Measurements from ENCODE around the gene RGL1.

Gene RGL1

DNA sequence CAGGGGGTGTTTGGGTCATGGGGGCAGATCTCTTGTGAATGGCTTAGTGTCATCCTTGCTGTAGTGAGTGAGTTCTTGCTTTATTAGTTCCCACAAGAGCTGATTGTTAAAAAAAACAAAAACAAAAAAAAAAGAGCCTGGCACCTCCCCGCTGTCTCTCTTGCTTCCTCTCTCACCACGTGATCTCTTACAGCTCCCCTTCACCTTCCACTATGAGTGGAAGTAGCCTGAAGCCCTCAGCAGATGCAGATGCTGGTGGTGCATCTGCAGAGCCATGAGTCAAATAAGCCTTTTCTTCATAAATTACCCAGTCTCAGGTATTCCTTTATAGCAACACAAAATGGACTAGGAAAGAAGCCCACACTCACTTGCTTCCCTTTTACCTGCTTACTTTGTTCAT, 17.2 kb upstream of the RGL1 start:
- H3K9ac ChIP-seq (ENCODE audit: low read length): no peak overlapping the region
- H3K4me2 ChIP-seq (ENCODE audit: low read length): no peak overlapping the region
- H2AFZ ChIP-seq (ENCODE audit: low read length): no peak overlapping the region
- no peaks in the 10 kb centered on the region for H3K4me1 ChIP-seq (ENCODE audit: insufficient read depth, low read length, severe bottlenecking)
- no peaks in the 10 kb centered on the region for H3K79me2 ChIP-seq (ENCODE audit: insufficient read depth, low read length)
- H3K27me3 ChIP-seq (ENCODE audit: insufficient read depth, low read length): no peaks in the 10 kb centered on the region
- TF ChIP-seq EZH2 (IDR thresholded peaks at IDR 0.05; ENCODE audit: borderline replicate concordance, low read length): no peak
- TF ChIP-seq, protein P1, sequence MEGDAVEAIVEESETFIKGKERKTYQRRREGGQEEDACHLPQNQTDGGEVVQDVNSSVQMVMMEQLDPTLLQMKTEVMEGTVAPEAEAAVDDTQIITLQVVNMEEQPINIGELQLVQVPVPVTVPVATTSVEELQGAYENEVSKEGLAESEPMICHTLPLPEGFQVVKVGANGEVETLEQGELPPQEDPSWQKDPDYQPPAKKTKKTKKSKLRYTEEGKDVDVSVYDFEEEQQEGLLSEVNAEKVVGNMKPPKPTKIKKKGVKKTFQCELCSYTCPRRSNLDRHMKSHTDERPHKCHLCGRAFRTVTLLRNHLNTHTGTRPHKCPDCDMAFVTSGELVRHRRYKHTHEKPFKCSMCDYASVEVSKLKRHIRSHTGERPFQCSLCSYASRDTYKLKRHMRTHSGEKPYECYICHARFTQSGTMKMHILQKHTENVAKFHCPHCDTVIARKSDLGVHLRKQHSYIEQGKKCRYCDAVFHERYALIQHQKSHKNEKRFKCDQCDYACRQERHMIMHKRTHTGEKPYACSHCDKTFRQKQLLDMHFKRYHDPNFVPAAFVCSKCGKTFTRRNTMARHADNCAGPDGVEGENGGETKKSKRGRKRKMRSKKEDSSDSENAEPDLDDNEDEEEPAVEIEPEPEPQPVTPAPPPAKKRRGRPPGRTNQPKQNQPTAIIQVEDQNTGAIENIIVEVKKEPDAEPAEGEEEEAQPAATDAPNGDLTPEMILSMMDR (IDR thresholded peaks at IDR 0.05; ENCODE audit: low read length): no peak
- no peak overlapping the region for H3K27ac ChIP-seq (ENCODE audit: low read depth, low read length, poor library complexity, severe bottlenecking)
- H3K36me3 ChIP-seq (ENCODE audit: insufficient read depth, low read length): no peaks in the 10 kb centered on the region
- no peak overlapping the region for H3K4me3 ChIP-seq (ENCODE audit: low read depth, low read length, poor library complexity, severe bottlenecking)
- no peaks in the 10 kb centered on the region for H4K20me1 ChIP-seq (ENCODE audit: insufficient read depth, low read length)
- H3K9me2 ChIP-seq (ENCODE audit: low read depth, low read length): no peaks in the 10 kb centered on the region
- H3F3A ChIP-seq (ENCODE audit: insufficient read depth, low read length): no peaks in the 10 kb centered on the region
- H3K9me3 ChIP-seq (ENCODE audit: low read length): no peaks in the 10 kb centered on the region

DNA sequence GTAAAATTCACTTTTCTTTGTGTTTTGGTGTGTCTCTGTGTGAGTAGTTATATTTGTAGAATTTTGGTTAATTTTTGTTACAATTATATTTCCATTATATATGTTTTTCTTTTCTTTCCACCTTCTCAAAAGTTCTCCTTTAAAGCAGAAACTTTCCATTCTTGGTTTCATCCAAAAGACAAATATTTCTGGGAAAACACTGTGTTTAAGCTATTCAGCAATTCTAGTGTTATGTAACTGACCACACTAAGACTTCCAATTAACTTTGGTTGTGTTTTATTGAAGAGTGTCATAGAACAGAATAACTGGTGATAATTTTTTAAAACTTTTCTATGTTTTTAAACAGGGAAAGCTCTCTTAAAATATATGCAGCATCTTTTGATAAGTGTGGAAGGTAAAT, 13.6 kb upstream of the RGL1 start:
- Histone ChIP-seq H2AFZ (ENCODE audit: low read length) (no peak overlapping the region), H3K9me2 (ENCODE audit: low read depth, low read length) (no peaks in the 10 kb centered on the region), H3K36me3 (ENCODE audit: insufficient read depth, low read length) (no peaks in the 10 kb centered on the region), H3K4me1 (ENCODE audit: insufficient read depth, low read length, severe bottlenecking) (no peaks in the 10 kb centered on the region), H3K79me2 (ENCODE audit: insufficient read depth, low read length) (no peaks in the 10 kb centered on the region), H3K4me2 (ENCODE audit: low read length) (no peak overlapping the region), H3K27ac (ENCODE audit: low read depth, low read length, poor library complexity, severe bottlenecking) (no peak overlapping the region), H3F3A (ENCODE audit: insufficient read depth, low read length) (no peaks in the 10 kb centered on the region), H4K20me1 (ENCODE audit: insufficient read depth, low read length) (no peaks in the 10 kb centered on the region), H3K9ac (ENCODE audit: low read length) (no peak overlapping the region), H3K9me3 (ENCODE audit: low read length) (0 out of 2 replicates have a peak, but pooled peaks cover 3% of the 10 kb centered on the region), H3K27me3 (ENCODE audit: insufficient read depth, low read length) (no peaks in the 10 kb centered on the region), H3K4me3 (ENCODE audit: low read depth, low read length, poor library complexity, severe bottlenecking) (no peak overlapping the region)
- TF ChIP-seq, protein P1 (IDR thresholded peaks at IDR 0.05; ENCODE audit: low read length): no peak
- TF ChIP-seq EZH2 (IDR thresholded peaks at IDR 0.05; ENCODE audit: borderline replicate concordance, low read length): no peak

DNA sequence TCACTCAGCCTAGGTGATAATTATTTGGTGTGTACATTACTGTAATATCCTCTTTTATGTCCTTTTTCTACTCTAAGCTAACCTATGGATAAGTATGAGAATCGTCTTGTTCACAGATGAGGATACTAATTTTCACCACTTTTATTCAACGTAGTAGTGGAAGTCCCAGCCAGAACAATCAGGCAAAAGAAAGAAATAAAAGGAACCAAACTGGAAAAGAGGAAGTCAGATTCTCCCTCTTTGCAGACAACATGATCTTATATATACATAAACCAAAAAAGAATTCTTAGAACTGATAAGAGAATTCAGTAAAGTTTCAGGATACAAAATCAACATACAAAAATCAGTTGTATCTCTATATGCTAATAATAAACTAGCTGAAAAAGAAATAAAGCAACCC, 12.6 kb upstream of the RGL1 start:
- no peak overlapping the region for H3K4me3 ChIP-seq (ENCODE audit: low read depth, low read length, poor library complexity, severe bottlenecking)
- H3K4me1 ChIP-seq (ENCODE audit: insufficient read depth, low read length, severe bottlenecking): no peaks in the 10 kb centered on the region
- 0 out of 2 replicates have a peak, but pooled peaks cover 3% of the 10 kb centered on the region for H3K9me3 ChIP-seq (ENCODE audit: low read length)
- no peak for TF ChIP-seq EZH2 (IDR thresholded peaks at IDR 0.05; ENCODE audit: borderline replicate concordance, low read length)
- TF ChIP-seq, protein P1 (IDR thresholded peaks at IDR 0.05; ENCODE audit: low read length): no peak
- no peak overlapping the region for H2AFZ ChIP-seq (ENCODE audit: low read length)
- H3K79me2 ChIP-seq (ENCODE audit: insufficient read depth, low read length): no peaks in the 10 kb centered on the region
- no peak overlapping the region for H3K27ac ChIP-seq (ENCODE audit: low read depth, low read length, poor library complexity, severe bottlenecking)
- H3K27me3 ChIP-seq (ENCODE audit: insufficient read depth, low read length): no peaks in the 10 kb centered on the region
- no peak overlapping the region for H3K9ac ChIP-seq (ENCODE audit: low read length)
- no peaks in the 10 kb centered on the region for H3F3A ChIP-seq (ENCODE audit: insufficient read depth, low read length)
- H4K20me1 ChIP-seq (ENCODE audit: insufficient read depth, low read length): no peaks in the 10 kb centered on the region
- H3K9me2 ChIP-seq (ENCODE audit: low read depth, low read length): no peaks in the 10 kb centered on the region
- H3K4me2 ChIP-seq (ENCODE audit: low read length): no peak overlapping the region
- H3K36me3 ChIP-seq (ENCODE audit: insufficient read depth, low read length): no peaks in the 10 kb centered on the region
